Ascending aorta (tissue), 2 donors: ENCODE data around the gene SORT1. TPM values are rescaled to one million over a fixed set of nuclear protein-coding genes. Genes with fewer than 3 reads are reported as not detected.

Source experiments
- DNase-seq, 2 donors: peaks; one replicate each; pipeline ENCODE4 v3.0.0-alpha.2; 2019; ENCODE audit warnings: low spot score in 2 of 2
- H3K27ac ChIP-seq, 2 donors: fragments of 200-600 bp; sonication (generic); one replicate each; pipeline ENCODE4 v1.5.1; 2016 to 2017; ENCODE audit warnings: mild to moderate bottlenecking in 1 of 2
- H3K27me3 ChIP-seq: fragments of 200-600 bp; sonication (generic); one replicate; pipeline ENCODE4 v1.5.1; 2017
- H3K36me3 ChIP-seq, 2 donors: fragments of 200-600 bp; sonication (generic); one replicate each; pipeline ENCODE4 v1.5.1; 2016
- H3K4me1 ChIP-seq, 2 donors: fragments of 200-600 bp; sonication (generic); one replicate each; pipeline ENCODE4 v1.5.1; 2016 to 2017; ENCODE audit warnings: mild to moderate bottlenecking in 1 of 2
- H3K4me3 ChIP-seq, 2 donors: fragments of 200-600 bp; sonication (generic); one replicate each; pipeline ENCODE4 v1.5.1; 2016 to 2017; ENCODE audit warnings: mild to moderate bottlenecking in 1 of 2
- H3K9me3 ChIP-seq, 2 donors: fragments of 200-600 bp; sonication (generic); one replicate each; pipeline ENCODE4 v1.5.1; 2016
- intact Hi-C: fragments of 100-400 bp; cut with DNase I; formaldehyde crosslinking; loops from one replicate; pipeline ENCODE4 v1.15.1; 2023
- total RNA-seq: library from RNA; depleted of rRNA; stranded (reverse); fragments of >200 nt; gene quantifications from one replicate; pipeline ENCODE4 v1.1.0, GENCODE V29; 2016
- TF ChIP-seq, protein P1 (sequence below), 3 experiments: fragments of 200-600 bp in 2 of 3; fragments of 450-650 bp in 1 of 3; sonication (generic) in 2 of 3; IDR thresholded peaks; one replicate each; pipeline ENCODE4 v1.5.1; 2016 to 2019; ENCODE audit warnings: antibody characterized with exemption in 3 of 3, mild to moderate bottlenecking in 1 of 3, moderate library complexity in 1 of 3

Gene SORT1
- total RNA-seq, 1 donor from 2014 or later: 111 TPM

DNA sequence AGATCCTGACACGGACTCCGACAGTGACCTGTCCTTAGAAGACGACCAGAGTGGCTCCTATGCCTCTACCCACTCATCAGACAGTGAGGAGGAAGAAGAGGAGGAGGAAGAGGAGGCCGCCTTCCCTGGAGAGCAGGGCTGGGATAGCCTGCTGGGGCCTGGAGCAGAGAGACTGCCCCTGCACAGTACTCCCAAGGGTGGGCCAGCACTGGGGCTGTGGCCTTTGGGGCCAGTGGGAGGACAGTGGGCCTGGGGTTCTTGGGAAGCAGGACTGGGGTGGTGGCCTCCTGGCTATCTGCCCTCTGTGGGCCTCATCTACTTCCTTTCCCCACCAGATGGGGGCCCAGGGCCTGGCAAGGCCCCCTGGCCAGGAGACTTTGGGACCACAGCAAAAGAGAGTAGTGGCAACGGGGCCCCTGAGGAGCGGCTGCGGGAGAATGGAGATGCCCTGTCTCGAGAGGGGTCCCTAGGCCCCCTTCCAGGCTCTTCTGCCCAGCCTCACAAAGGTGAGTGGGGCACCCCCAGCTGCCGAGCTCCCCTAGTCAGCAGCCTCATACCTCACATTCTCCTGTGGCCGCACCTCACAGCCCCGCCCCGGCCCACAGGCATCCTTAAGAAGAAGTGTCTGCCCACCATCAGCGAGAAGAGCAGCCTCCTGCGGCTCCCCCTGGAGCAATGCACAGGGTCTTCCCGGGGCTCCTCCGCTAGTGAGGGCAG is 124.7 kb downstream of the SORT1 start:
- H3K4me3 ChIP-seq: no peak overlapping the region
- intact Hi-C loops: no loop called here

GRCh38 chr1:109272021-109272799 is 125.5 kb downstream of the SORT1 start:
- Histone ChIP-seq H3K4me1 (peaks cover 0 to under 1% of the 10 kb centered on the region in 2 donors), H3K9me3 (no peaks in the 10 kb centered on the region), H3K4me3 (no peak overlapping the region), H3K27me3 (no peaks in the 10 kb centered on the region), H3K36me3 (peaks cover 4 to 5% of the 10 kb centered on the region in 2 donors), H3K27ac (no peak overlapping the region)
- TF ChIP-seq, protein P1, sequence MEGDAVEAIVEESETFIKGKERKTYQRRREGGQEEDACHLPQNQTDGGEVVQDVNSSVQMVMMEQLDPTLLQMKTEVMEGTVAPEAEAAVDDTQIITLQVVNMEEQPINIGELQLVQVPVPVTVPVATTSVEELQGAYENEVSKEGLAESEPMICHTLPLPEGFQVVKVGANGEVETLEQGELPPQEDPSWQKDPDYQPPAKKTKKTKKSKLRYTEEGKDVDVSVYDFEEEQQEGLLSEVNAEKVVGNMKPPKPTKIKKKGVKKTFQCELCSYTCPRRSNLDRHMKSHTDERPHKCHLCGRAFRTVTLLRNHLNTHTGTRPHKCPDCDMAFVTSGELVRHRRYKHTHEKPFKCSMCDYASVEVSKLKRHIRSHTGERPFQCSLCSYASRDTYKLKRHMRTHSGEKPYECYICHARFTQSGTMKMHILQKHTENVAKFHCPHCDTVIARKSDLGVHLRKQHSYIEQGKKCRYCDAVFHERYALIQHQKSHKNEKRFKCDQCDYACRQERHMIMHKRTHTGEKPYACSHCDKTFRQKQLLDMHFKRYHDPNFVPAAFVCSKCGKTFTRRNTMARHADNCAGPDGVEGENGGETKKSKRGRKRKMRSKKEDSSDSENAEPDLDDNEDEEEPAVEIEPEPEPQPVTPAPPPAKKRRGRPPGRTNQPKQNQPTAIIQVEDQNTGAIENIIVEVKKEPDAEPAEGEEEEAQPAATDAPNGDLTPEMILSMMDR (IDR thresholded peaks at IDR 0.05): no peak
- DNase-seq: no peak
- intact Hi-C loops: no loop called here

More for the DNA sequence above, 124.7 kb downstream of the SORT1 start:
- H3K9me3 ChIP-seq: no peaks in the 10 kb centered on the region
- H3K27ac ChIP-seq: no peak overlapping the region
- peaks cover 4 to 5% of the 10 kb centered on the region in 2 donors for H3K36me3 ChIP-seq
- TF ChIP-seq, protein P1 (IDR thresholded peaks at IDR 0.05): no peak
- no peak for DNase-seq
- peaks cover 0 to 2% of the 10 kb centered on the region in 2 donors for H3K4me1 ChIP-seq
- H3K27me3 ChIP-seq: no peaks in the 10 kb centered on the region

- DNase-seq: no peak
- Histone ChIP-seq H3K27me3 (no peaks in the 10 kb centered on the region), H3K36me3 (peaks cover 4 to 5% of the 10 kb centered on the region in 2 donors), H3K9me3 (no peaks in the 10 kb centered on the region), H3K27ac (no peak overlapping the region), H3K4me1 (no peaks in the 10 kb centered on the region), H3K4me3 (no peak overlapping the region)
- TF ChIP-seq, protein P1 (IDR thresholded peaks at IDR 0.05): no peak
- intact Hi-C loops: no loop called here
Measured at GRCh38 chr1:109271458-109271857, 126.3 kb downstream of the SORT1 start.

DNA sequence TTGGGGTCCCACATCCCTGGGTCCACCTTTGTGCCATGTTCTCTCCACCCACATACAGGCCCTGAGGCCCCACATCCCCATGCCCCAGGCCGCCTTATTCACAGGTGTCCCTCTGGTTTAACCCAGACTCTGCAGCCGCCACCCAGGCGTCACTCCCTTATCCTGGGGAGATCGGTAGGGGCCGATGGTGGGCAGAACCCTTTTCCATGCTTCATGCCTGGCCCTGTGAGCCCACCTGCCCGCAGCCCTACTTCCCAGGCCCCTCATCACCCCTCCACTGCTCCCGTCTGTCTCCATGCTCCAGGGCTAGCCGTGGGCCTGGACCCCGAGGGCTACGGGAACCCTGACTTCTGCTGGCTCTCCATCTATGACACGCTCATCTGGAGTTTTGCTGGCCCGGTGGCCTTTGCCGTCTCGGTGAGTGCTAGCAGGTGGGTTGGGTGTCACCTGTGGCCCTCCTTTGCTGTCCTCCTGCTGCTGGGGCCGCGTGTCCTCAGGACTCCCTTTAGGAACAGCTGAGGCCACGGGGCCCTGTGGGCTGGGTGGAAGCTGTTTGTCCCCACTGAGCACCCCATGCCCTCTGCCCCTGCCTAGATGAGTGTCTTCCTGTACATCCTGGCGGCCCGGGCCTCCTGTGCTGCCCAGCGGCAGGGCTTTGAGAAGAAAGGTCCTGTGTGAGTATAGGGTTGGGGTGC is 126.9 kb downstream of the SORT1 start:
- TF ChIP-seq, protein P1 (IDR thresholded peaks at IDR 0.05): no peak
- intact Hi-C loops: no loop called here

DNA sequence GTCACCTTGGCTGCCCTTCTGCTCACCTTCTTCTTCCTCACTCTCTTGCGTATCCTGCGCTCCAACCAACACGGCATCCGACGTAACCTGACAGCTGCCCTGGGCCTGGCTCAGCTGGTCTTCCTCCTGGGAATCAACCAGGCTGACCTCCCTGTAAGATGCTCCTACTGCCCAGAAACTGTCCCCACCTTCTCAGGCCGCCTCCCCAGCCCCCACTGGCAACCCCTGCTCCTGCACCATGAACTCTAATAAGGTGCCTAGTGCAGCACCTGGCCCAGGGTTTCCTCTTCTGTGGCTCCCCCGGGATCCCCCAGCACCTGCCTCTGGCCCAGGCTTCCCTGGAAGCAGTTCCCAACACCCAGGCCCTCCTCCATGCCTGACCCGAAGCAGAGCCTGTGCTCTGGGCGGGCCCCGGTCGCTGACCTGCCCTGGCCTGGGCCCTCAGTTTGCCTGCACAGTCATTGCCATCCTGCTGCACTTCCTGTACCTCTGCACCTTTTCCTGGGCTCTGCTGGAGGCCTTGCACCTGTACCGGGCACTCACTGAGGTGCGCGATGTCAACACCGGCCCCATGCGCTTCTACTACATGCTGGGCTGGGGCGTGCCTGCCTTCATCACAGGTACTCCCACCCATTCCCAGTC is 127.6 kb downstream of the SORT1 start:
- no peak overlapping the region for H3K4me3 ChIP-seq
- H3K27ac ChIP-seq: no peak overlapping the region
- H3K36me3 ChIP-seq: peaks cover 4 to 5% of the 10 kb centered on the region in 2 donors
- no peaks in the 10 kb centered on the region for H3K27me3 ChIP-seq
- no peak for DNase-seq
- H3K9me3 ChIP-seq: no peaks in the 10 kb centered on the region
- H3K4me1 ChIP-seq: no peaks in the 10 kb centered on the region
- TF ChIP-seq, protein P1 (IDR thresholded peaks at IDR 0.05): no peak
- intact Hi-C loops: no loop called here

More for the DNA sequence above, 126.9 kb downstream of the SORT1 start:
- no peak overlapping the region for H3K27ac ChIP-seq
- DNase-seq: no peak
- H3K4me3 ChIP-seq: no peak overlapping the region
- peaks cover 4 to 5% of the 10 kb centered on the region in 2 donors for H3K36me3 ChIP-seq
- H3K4me1 ChIP-seq: no peaks in the 10 kb centered on the region
- H3K27me3 ChIP-seq: no peaks in the 10 kb centered on the region
- no peaks in the 10 kb centered on the region for H3K9me3 ChIP-seq
